GM12874 (cell line): ENCODE data around the gene PNMT.

Experiments used
- TF ChIP-seq, protein P1 (sequence below): IDR thresholded peaks from 2 replicates; pipeline ENCODE4 v1.5.1; 2011; ENCODE audit warnings: low read depth, mild to moderate bottlenecking, control low read depth, low read length, moderate library complexity; ENCODE audit not compliant: insufficient read depth

PNMT gene

DNA sequence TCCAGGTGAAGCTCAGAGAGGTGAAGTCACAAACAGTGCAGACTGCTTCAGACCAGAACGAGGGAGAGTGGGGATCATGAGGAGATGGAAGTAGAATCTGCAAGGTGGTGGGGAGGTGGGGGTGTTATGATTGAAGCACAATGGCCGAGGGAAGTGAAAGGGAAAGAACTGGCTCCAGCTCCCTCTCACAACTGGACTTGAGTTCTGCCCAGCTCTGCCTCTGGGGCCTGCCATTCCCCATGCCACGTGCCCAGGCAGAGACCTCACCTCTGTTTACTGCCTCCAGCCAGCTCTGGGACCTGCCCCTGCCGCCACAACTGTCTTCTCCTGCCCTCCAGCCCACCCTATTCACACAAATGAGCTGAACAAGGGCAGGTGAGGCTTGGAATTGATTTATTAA, 2.5 kb downstream of the PNMT start:
- TF ChIP-seq, protein P1, sequence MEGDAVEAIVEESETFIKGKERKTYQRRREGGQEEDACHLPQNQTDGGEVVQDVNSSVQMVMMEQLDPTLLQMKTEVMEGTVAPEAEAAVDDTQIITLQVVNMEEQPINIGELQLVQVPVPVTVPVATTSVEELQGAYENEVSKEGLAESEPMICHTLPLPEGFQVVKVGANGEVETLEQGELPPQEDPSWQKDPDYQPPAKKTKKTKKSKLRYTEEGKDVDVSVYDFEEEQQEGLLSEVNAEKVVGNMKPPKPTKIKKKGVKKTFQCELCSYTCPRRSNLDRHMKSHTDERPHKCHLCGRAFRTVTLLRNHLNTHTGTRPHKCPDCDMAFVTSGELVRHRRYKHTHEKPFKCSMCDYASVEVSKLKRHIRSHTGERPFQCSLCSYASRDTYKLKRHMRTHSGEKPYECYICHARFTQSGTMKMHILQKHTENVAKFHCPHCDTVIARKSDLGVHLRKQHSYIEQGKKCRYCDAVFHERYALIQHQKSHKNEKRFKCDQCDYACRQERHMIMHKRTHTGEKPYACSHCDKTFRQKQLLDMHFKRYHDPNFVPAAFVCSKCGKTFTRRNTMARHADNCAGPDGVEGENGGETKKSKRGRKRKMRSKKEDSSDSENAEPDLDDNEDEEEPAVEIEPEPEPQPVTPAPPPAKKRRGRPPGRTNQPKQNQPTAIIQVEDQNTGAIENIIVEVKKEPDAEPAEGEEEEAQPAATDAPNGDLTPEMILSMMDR, result no peak

DNA sequence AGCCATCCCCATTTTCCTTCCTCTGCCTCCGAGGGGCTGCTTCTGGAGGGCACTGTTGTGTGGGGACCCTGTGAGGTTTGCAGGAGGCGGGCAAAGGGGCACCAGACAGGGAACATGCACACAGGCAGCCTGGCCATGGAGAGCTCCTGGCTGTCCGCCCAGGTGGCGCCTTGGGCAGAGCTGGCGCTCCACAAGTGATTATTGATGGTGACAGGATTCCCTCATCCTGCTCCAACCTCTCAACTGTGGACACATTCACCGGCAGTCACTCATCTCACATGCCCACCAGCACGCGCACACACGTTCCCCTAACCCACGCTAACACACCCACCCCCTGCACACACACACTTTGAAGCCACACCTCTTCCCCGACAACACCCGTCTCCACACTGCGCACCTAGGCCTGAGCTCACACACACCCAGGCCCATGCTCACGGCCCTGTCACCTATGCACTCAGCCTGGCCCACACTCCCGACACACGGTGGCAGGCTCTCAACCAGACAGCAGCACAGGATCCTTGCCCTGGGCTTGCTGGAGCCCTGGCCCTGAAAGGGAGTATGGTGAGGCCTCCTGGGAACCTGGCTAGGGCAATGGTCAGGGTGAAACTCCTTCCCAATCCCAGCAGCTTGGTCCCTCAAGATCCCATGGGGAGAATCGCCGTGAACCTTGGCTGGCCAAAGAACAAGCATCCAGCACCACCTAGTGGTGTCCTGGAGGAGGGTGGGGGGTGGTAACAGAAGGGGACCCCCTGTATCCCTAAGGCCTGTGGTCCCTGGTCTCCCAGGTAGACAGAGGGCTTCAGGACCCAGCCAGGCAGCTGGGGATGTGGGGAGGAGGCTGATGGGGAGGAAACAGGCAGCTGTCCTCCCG, 3.6 kb downstream of the PNMT start:
- TF ChIP-seq, protein P1, result peak; percentile 66

DNA sequence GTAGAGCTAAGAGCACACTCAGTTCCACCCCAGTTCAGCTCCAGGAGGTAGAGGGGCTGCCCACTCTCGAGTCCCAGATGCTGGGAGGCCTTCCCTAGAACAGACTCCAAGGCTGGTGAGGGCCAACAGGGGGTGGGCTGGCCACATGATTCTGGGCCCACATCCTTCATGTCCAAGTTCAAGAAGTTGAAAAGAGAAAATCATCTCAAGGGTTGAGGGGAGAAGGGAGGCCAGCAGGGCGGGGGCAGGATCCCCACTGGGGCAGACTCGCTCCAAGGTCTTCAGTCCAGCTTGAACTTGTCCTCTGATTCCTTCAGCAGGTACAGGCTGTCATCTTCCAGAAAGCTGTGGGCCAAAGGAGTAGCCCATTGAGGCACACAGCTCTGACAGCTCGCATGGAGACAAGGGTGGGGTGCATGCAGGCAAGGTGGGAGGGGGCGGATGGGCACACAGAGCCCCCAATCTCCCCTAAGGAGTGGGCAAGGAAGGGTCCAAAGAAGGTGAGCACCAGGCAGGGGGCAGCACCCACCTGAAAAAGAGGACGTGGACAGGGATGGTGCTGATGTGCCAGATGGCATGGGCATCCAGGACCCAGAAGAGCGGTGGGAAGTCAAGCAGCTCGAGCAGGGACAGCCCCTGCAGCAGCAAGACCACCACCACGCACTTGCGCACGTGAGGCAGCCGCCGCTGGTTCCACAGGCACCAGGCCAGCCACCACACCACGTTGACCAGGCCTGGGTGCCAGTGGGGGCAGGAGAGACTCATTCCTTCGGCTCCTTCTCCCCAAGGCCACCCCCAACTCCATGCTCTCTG, 4.5 kb downstream of the PNMT start:
- TF ChIP-seq, protein P1, result no peak

DNA sequence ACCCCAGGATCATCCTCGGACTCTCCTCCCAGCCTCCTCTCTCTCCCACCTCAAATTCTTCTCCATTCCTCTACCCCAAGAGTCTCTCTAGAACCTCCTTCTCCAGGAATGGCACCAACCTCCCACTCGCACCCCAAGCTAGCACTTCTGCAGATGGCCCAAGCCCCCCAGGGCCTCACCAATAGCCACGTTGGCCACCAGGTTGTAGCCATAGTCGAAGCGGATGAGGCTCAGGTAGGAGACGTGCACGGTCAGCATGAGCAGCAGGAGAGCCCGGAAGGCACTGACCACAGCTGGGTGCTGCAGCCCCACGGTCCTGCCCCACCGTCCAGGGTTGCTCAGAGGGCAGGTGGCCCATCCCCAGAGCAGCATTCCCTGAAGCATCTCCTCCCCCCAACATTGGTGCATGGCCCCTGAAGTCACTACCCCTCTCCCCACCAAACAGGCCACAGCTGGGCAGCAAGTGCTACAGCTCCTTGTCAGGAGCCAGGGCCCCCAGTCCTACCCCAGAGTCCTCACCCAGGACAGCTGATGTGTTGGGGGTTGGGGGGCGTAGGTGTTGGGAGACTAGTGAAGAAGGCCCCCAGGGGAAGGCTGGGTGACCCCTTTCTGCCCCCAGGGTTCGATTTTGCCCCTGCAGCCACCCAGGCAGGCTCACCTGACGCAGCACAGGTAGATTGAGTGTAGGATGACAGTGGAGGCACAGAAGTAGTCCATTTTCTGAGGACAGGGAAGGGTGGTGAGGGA, 5.3 kb downstream of the PNMT start:
- TF ChIP-seq, protein P1, result no peak

DNA sequence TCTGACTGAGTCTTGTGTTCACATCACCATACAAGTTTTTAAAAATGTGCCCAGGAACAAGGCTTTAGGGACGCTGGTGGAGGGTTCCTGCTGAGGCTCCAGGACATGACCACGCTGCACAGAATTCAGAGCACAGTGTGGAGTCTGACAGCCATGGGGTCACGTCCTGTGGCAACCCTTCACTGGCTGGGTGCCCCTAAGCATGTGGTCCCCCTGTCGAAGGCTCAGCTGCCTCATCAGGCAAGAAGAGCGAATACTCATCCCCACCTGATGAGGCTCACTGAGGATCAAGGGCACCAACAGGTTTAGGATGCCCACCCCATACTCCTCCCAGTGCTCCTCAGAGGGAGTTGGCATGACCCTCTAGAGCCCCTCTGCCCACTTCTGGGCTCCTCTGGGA, 5.9 kb downstream of the PNMT start:
- TF ChIP-seq, protein P1, result no peak

DNA sequence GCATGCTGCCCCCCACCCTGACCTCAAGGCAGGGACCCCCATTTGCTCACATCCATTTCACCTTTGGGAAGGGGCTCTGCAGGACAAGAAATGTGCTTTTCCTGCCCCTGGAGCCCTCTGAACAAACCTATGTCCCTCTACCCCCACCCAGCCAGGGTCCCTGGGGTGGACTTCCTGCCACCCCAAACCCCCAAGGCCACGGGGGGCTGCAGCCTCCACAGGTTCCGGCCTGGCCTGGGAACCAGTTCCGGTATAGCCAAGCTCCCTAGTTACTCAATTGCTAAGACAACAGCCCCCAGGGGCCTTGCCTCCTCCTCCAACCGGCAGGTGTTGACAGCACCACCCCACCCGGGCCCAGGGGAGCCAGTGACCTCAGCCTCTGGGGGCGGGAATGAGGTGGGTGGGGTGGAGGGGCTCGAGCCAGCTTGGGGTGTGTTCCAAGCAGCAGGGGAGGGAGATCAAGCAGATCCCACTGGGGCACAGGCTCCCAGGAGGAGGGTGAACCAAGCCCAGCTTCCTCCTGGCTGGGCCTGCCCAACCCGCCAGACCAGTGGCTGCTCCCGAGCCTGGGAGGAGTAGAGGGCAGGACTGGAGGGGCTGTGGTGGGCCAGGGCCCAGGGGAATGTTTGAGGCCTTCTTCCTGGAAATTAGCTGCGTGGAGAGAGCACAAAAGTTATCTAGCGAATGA, 6.6 kb downstream of the PNMT start:
- TF ChIP-seq, protein P1, result no peak
